HG02763 (cell line): ENCODE results near the gene SSR1.

Source experiments
- ATAC-seq: cut with Tn5 transposase; IDR thresholded peaks from one replicate; pipeline ENCODE4 v1.9.1; 2021; ENCODE audit warnings: mild to moderate bottlenecking, moderate library complexity; ENCODE audit not compliant: unreplicated experiment

The SSR1 gene

DNA sequence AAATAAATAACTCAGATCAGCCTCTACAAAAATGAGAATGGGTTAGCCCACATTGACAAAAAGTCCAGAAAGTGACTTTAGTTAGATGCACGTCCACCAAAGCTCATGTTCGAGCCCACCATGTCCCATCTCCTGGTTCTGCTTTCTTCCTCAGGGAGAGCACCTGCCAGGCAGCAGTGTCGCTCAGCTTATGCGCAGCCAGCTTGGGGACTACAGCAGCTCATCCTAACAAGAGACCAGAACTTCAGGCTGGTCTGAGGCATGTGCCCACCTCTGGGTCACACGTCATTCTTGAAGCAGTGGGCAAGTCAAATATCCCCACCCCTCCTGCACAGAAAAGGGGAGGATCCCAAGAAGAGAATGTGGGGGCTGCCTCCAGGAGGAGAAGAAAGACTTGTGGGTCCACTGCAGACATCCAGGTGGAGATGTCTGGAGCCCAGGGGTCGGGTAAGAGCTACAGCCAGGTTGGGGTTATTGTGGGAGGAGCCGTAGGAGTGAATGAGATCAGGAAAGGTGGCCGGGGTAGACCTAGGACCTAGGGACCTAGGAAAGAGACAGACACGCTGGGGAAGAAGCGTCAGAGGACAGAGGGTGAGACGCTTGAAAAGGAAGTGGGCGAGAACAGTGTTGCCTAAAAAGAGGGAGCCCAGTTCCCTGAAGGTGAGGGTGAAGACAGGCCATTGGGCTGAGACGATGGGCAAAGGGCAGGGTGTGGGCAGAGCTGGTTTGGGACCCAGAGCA lies 52.5 kb downstream of the SSR1 start:
- no peak for ATAC-seq

DNA sequence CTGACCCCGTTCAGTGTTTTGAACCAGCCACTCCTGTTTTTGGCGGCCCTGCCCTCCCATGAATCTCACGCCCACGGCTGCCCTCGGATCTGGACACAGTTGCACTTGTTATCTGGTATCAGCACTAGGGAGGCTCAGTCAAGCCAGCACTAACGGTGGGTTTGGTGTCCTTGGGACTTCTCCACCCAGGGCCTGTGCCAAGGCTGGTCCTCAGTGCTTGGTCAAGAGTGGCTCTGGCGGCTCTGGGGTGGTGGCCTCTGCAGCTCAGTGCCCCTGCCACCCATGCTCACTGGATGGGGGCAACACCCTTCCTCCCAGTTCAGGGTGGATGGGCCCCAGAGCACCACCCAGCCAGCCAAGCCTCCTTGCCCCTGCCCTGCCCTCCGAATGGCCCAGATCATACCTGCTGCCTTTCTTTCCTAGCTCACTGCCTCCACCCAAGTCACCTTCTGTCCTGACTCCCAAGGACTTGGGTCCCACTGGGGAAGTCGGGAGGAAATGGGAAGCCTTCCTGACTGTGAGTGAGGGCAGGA lies 54.7 kb downstream of the SSR1 start:
- no peak for ATAC-seq

DNA sequence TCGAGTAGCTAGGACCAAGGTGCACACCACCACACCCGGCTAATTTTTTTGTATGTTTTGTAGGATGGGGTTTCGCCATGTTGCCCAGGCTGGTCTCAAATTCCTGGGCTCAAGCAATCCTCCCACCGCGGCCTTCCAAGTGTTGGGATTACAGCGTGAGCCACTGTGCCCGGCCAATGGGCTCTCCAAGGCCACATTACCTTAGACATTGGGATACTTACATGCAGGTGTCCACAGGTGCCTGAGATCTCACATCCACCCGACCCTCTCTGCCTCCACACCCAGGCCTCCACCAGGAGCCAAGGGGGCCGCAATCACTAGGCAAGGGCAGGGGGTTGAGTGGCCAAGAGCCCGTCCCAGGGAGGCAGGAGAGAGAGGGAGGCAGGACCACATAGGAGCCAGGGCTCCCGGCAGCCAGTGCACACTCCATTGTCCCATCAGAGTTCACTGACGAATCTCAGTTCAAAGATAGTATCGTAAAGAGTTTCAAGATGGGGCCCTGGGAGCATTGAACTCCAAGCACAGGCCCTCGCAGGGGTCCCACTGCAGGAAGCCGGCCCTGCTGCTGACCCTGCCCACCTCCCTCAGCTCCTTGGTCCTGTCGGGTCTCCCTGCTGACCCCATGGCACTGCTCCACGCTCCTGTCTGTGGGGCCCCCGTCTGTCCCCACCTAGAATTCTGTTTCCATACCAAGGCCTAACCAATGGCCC lies 55.3 kb downstream of the SSR1 start:
- no peak for ATAC-seq

DNA sequence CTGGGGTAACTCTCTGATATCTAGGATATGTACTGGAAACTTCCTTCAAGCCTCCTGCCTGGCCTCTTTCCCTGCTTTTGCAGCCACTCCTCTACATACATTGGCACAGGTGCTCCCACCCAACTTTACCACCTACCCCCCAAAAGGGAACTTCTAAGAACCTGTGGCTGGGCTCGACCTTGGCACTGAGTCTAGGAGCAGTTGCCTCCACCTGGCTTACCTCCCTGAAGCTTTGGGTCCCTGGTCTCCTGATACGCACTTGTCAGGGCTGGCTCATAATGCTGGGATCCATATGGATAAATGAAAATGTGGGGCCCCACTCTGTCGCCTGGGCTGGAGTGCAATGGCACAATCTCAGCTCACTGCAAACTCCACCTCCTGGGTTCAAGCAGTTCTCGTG lies 56.2 kb downstream of the SSR1 start:
- ATAC-seq = no peak

DNA sequence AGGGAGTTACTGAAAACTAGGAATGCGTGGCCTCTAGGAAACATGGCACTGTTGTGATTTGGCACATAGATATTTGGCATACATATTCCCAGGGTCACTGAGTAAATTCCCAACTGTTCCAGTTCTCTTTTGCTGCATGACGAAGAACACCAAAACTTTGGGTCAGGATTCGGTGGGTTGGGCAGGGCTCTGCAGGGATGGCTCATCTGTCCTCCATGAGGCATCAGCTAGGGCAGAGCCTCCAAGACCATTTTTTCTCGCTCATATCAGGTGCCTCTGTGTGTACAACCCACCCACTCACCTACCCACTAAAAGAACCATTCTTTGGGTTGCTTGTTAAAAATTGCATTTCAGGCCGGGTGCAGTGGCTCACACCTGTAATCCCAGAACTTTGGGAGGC lies 57.1 kb downstream of the SSR1 start:
- no peak for ATAC-seq

DNA sequence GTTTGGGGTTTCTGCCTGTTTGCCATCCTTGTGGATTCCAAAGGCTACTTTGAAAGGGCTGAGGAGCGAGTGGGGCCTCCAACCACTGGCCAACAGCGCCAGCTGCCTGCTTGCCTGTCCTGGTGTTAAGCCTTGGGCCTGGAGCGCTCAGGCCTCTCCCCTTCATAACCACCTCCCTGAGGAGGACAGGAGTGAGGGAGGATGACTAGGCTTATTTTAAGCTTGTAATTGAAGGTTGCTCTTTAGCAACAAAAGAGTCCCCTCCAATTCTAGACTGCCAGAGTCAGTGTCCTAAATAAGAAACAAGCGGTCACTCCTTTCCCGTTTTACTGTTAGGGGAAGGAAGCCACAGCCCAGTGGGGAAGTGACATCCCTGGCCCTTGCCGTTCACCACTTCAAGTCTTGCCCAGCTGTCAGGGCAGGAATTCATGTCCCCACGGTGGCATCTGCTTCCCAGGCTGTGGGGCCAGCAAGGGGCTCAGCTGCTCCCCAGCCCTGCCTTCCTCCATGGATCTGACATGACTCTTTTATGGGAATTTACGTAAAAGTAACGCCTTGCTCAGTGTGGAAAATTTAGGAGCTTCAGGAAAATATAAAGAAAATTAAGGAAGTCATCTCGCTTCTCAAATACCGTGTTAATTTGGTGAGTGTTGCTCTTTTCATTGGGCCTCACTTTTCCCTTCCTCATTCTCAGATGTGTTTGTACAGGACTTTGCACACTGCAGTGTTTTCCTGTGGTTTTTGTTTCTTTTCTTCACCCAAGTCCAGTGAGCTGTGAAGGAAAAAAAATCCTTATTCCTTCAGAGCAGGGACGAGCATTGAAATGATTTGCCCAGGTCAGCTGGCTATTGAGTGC lies 57.8 kb downstream of the SSR1 start:
- ATAC-seq = no peak

DNA sequence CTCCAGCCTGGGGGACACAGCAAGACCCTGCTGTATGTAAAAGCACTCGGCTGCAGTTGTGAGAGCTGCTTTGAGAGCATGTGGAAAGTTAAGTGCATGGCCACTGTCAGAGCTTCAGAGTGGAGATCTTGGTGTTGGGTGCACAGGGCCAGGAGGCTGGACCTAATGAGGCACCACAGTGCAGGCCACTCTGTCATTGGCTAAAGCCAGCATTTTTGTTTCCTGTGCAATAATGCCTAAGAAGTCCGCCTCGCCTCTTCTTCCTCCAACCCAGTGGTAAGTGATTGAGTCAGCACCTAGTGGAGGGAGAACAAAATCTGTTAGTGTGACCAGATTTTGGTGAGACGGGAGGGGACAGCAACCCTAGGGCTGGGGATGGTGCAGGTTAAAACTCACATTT lies 60.6 kb downstream of the SSR1 start:
- no peak for ATAC-seq

DNA sequence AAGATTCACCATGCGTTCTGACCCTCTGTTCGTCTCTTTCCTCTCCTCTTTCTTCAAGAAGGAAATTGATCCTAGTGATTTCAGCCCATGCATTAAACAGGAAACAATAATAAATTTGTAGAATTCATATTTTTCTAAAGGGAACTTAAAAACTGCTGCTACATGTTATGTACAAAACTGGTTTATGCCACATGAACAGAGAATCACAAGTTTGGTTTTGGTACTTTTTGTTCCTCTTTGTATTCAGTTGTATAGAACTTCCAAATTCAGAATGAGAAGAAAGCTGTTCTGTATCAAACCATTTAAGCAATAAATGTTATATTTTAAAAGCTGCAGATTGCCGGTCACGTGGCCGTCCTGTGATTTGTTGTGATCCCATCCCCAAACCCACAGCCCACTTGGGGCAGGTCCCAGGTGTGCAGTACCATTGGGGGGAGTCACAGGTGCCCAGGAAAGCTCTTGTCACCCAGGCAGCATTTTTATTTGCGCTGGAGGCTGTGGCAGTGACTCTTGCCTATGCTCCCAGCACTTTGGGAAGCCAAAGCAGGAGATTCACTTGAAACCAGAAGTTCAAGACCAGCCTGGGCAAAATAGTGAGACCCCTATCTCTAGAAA lies 61.2 kb downstream of the SSR1 start:
- ATAC-seq = no peak

DNA sequence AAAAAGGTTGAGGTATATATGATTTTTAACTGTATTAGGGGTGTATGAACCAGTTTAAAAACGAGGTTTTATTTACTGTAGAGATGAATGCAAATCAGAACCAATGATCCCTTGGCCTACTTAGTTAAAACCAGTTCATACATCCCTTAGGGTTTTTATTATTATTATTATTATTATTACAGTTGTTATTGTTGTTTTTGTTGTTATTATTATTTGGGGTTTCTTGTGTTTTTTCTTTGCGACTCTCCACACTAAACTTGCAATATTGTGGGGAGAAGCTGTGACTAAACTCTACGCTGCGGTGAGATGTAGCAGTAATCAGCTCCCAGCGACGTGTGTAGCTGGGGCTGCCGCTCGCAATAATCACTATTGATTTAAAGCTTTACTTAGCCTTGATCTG lies 62.2 kb downstream of the SSR1 start:
- ATAC-seq = no peak

DNA sequence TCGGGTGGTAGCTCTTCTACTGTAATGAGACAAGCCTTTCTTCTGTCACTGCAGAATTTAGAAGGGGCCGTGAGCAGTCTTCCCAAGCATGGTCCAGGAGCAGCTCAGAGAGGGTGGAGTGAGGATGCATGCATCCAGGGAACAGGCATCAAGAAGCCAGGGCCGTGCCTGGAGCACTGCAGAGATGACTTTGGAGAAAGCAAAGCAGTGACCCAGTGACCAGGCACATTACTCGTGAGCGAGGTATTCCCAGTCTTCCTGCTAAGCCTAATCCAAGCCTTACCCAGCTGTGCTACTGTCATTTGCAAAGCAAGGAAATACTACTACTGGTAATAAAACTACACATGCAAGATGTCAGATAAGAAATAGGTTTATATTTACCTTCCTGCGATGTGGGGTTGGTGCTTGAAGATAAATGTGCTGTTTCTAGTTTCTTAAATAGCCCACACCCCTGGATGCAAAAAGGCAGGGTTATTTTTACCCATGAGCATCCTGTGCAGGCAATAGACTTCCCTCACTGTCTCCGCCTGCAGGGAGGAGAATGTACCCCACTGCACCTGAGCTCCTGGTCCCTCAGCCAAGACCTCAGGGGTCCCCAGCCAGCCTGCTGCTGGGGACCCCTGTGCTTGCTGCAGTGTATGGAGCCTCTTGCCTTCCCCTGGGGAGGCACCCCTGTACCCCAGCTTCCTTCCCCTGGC lies 62.9 kb downstream of the SSR1 start:
- no peak for ATAC-seq

DNA sequence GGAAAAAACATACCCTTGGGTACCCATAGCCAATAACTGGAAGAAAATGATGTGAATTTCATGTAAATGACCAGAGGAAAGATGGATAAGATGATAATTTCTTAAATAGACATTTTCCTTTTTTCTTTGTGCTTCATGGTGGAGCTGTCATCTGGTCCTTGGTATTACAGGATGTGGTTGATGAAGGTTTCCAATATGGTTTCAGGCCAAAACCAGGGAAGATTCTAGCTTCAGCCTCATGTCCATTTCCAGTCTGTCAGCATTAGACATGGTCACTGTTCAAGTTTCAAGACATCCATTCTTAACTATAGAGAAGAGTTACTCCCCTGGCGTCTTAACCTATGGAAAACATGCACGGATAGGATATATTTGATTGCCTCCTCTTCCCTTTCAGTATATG lies 63.6 kb downstream of the SSR1 start:
- no peak for ATAC-seq

DNA sequence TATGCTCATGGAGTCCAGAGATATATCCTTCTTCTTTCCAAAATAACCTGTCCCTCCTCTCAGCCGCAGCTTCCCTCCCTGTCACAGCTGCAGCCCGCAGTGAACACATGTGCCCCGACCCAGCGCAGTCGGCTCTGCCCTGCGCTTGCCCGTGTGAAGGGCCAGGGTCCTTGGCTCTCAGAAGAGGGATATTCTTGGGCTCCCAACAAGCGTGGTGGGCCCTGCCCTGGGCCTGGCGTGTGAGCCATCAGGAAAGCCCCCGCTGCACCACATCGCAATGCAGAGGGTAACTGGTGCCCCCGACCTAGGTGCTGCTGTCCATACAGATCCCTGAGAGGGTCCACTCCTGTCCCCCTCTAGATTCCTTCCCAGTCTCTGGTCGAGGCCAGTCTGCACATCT lies 65.2 kb downstream of the SSR1 start:
- no peak for ATAC-seq

DNA sequence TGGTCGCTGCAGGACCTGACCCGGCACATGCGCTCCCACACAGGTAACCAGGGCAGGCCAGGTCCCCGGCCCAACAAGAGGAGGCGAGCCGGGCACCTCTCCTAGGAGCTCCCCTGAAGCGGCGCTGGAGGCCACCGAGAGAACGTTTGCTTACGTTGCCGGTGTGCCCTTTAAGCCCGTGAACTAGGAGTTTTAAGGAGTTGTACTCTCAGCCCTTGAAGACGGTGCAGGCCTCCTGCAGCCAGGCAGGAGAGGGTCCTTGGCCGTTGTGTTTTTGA lies 65.9 kb downstream of the SSR1 start:
- no peak for ATAC-seq

- ATAC-seq = no peak
Observed at GRCh38 chr6:7246401-7247178, 66.4 kb downstream of the SSR1 start.

- no peak for ATAC-seq
Observed at GRCh38 chr6:7245668-7246393, 67.2 kb downstream of the SSR1 start.

GRCh38 chr6:7243179-7243981 lies 69.6 kb downstream of the SSR1 start:
- no peak for ATAC-seq

DNA sequence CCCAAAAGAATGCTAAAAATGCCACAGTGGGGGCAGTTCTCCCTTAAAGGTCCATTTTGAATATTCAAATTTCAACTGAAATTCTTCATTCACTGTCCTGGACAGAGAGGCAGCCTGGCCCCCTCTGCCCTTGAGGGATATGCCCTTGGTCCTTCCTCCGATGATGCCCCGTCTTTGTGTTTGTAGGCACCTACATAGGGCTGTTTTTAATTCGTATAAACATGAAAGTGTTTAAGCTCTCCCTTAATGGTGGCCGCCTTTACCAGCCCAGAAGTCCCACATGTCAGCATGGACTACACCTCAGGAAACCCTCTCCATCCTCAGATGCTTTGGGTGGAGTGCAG lies 70.2 kb downstream of the SSR1 start:
- ATAC-seq = no peak
